ENCODE measurements around the gene HECTD2.

HECTD2 gene

DNA sequence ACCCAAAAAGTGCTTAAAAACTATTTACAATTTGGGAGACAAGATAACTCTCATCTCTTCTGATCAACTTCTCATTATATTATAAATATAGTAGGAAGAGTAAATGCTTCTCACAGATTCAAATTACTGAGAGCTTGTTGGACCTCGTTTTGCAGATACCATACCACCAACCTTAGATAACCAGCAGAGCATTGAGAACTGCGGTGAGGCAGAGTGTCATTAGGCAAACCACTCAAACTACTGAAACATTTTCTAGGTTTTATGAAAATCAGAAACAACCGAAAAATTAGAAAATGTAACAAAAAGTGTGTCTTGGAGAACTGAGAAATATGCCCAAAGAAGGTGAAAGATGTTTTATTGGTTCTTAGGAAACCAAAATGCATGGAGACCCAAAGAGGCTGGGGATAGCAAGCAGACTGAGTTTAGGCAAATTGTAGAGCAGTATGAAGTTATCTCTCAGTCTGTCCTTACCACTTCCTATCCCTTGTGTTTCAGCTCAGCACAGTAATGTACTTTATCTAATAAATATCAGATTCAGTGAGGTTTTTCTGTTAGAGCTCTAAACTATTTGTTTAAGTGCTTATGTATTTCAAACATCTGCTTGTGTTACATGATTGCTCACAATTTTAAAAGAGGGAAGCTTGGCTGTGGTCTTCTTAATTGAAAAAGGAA, 77.9 kb downstream of the HECTD2 start:
- no peak overlapping the region for H4K8ac ChIP-seq (ENCODE audit: low read depth, low read length)
- H3K27me3 ChIP-seq (ENCODE audit: insufficient read depth, low read length) = no peaks in the 10 kb centered on the region
- H4K91ac ChIP-seq (ENCODE audit: low read depth, low read length) = no peak overlapping the region
- DNase-seq = no peak
- H3K4me1 ChIP-seq (ENCODE audit: control insufficient read depth in 1 of 2, insufficient read depth in 2 of 2, low read length in 2 of 2) = no peaks in the 10 kb centered on the region
- H3K9ac ChIP-seq (ENCODE audit: low read length) = no peak overlapping the region
- no peak overlapping the region for H2AK5ac ChIP-seq (ENCODE audit: low read length)
- H2BK5ac ChIP-seq (ENCODE audit: low read depth, low read length, poor library complexity) = no peak overlapping the region
- H3K4ac ChIP-seq (ENCODE audit: low read depth, low read length) = no peak overlapping the region
- H2BK120ac ChIP-seq (ENCODE audit: insufficient read depth, low read length, poor library complexity) = no peak overlapping the region
- H3K14ac ChIP-seq (ENCODE audit: low read length) = no peak overlapping the region
- H3K4me2 ChIP-seq (ENCODE audit: low read length) = no peak overlapping the region
- no peaks in the 10 kb centered on the region for H3K36me3 ChIP-seq (ENCODE audit: control insufficient read depth in 1 of 2, insufficient read depth in 2 of 2, low read length in 2 of 2)
- H3K9me3 ChIP-seq (ENCODE audit: insufficient read depth, low read depth, low read length) = no peaks in the 10 kb centered on the region
- H3K27ac ChIP-seq (ENCODE audit: low read depth, low read length) = no peak overlapping the region
- no peak overlapping the region for H3K4me3 ChIP-seq (ENCODE audit: low read depth, low read length)
- no peak overlapping the region for H3K23ac ChIP-seq (ENCODE audit: low read length)
- no peaks in the 10 kb centered on the region for H3K79me1 ChIP-seq (ENCODE audit: low read length)
- H4K12ac ChIP-seq (ENCODE audit: low read depth, low read length) = no peak overlapping the region
- H2AFZ ChIP-seq (ENCODE audit: insufficient read depth, low read length, poor library complexity) = no peak overlapping the region
- no CpG with 5 or more reads among the region's 3 CpGs for WGBS (ENCODE audit: extremely low coverage, insufficient coverage, insufficient read length)
- H3K18ac ChIP-seq (ENCODE audit: low read length) = no peak overlapping the region
- H2BK12ac ChIP-seq (ENCODE audit: low read length) = no peak overlapping the region
- H3K79me2 ChIP-seq (ENCODE audit: control insufficient read depth, insufficient read depth, low read length, poor library complexity) = no peaks in the 10 kb centered on the region

DNA sequence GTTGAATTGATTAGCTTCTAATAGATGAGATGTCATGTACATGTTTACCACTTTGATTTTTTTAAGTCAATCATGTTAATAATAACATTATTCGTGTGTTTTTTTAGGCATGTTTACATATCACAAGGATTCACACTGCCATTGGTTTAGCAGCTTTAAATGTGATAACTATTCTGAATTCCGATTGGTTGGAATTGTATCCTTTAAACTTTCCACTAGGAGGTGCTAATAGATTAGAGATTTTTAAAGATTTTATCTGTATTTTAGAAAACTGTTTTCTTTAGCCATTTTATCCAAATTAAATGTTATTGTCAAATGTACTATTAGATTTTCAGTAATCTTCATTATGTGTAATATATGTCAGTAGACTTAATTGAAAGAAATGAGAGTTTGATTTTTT, 83.2 kb downstream of the HECTD2 start:
- H3K9me3 ChIP-seq (ENCODE audit: insufficient read depth, low read depth, low read length) = no peaks in the 10 kb centered on the region
- H2BK12ac ChIP-seq (ENCODE audit: low read length) = no peak overlapping the region
- no peak overlapping the region for H3K18ac ChIP-seq (ENCODE audit: low read length)
- no peak overlapping the region for H3K4me3 ChIP-seq (ENCODE audit: low read depth, low read length)
- H2BK120ac ChIP-seq (ENCODE audit: insufficient read depth, low read length, poor library complexity) = no peak overlapping the region
- no peaks in the 10 kb centered on the region for H3K36me3 ChIP-seq (ENCODE audit: control insufficient read depth in 1 of 2, insufficient read depth in 2 of 2, low read length in 2 of 2)
- no peaks in the 10 kb centered on the region for H3K4me1 ChIP-seq (ENCODE audit: control insufficient read depth in 1 of 2, insufficient read depth in 2 of 2, low read length in 2 of 2)
- no peak overlapping the region for H2BK5ac ChIP-seq (ENCODE audit: low read depth, low read length, poor library complexity)
- no peak overlapping the region for H2AK5ac ChIP-seq (ENCODE audit: low read length)
- no peak overlapping the region for H3K9ac ChIP-seq (ENCODE audit: low read length)
- H3K4ac ChIP-seq (ENCODE audit: low read depth, low read length) = no peak overlapping the region
- H3K4me2 ChIP-seq (ENCODE audit: low read length) = no peak overlapping the region
- no peak overlapping the region for H4K12ac ChIP-seq (ENCODE audit: low read depth, low read length)
- no peaks in the 10 kb centered on the region for H3K79me1 ChIP-seq (ENCODE audit: low read length)
- H3K79me2 ChIP-seq (ENCODE audit: control insufficient read depth, insufficient read depth, low read length, poor library complexity) = no peaks in the 10 kb centered on the region
- no peak overlapping the region for H3K23ac ChIP-seq (ENCODE audit: low read length)
- peak in 1 of 2 donors; percentile 55 for DNase-seq
- no peak overlapping the region for H2AFZ ChIP-seq (ENCODE audit: insufficient read depth, low read length, poor library complexity)
- no peak overlapping the region for H4K8ac ChIP-seq (ENCODE audit: low read depth, low read length)
- no peak overlapping the region for H4K91ac ChIP-seq (ENCODE audit: low read depth, low read length)
- H3K27me3 ChIP-seq (ENCODE audit: insufficient read depth, low read length) = no peaks in the 10 kb centered on the region
- no CpG with 5 or more reads among the region's 2 CpGs for WGBS (ENCODE audit: extremely low coverage, insufficient coverage, insufficient read length)
- no peak overlapping the region for H3K27ac ChIP-seq (ENCODE audit: low read depth, low read length)
- H3K14ac ChIP-seq (ENCODE audit: low read length) = no peak overlapping the region

DNA sequence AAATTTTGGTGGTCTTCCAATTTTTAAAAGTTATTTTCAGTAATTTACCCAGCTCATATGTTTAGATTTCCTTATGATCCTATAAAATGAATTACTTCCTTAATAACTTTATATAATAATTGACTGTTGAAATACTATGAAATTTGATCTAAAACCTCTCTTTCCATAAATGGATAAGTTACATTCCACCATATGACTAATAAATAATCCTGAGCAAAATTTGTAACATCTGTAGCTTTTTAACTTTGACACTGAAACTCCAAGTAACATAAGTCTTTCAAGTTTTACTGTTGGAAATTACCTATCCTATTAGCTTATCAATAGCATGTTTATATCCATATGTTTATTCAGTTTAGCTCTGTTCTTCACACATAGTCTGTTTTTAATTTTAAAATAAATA, 85.3 kb downstream of the HECTD2 start:
- Histone ChIP-seq H3K18ac (ENCODE audit: low read length) (no peak overlapping the region), H3K9me3 (ENCODE audit: insufficient read depth, low read depth, low read length) (no peaks in the 10 kb centered on the region), H3K4me1 (ENCODE audit: control insufficient read depth in 1 of 2, insufficient read depth in 2 of 2, low read length in 2 of 2) (no peaks in the 10 kb centered on the region), H3K4me2 (ENCODE audit: low read length) (no peak overlapping the region), H3K36me3 (ENCODE audit: control insufficient read depth in 1 of 2, insufficient read depth in 2 of 2, low read length in 2 of 2) (no peaks in the 10 kb centered on the region), H3K79me1 (ENCODE audit: low read length) (no peaks in the 10 kb centered on the region), H3K4me3 (ENCODE audit: low read depth, low read length) (no peak overlapping the region), H3K79me2 (ENCODE audit: control insufficient read depth, insufficient read depth, low read length, poor library complexity) (no peaks in the 10 kb centered on the region), H3K27me3 (ENCODE audit: insufficient read depth, low read length) (no peaks in the 10 kb centered on the region), H3K14ac (ENCODE audit: low read length) (no peak overlapping the region), H2AFZ (ENCODE audit: insufficient read depth, low read length, poor library complexity) (no peak overlapping the region), H4K91ac (ENCODE audit: low read depth, low read length) (no peak overlapping the region), H2AK5ac (ENCODE audit: low read length) (no peak overlapping the region), H2BK5ac (ENCODE audit: low read depth, low read length, poor library complexity) (no peak overlapping the region), H4K8ac (ENCODE audit: low read depth, low read length) (no peak overlapping the region), H3K4ac (ENCODE audit: low read depth, low read length) (no peak overlapping the region), H3K27ac (ENCODE audit: low read depth, low read length) (no peak overlapping the region), H4K12ac (ENCODE audit: low read depth, low read length) (no peak overlapping the region), H2BK12ac (ENCODE audit: low read length) (no peak overlapping the region), H2BK120ac (ENCODE audit: insufficient read depth, low read length, poor library complexity) (no peak overlapping the region), H3K23ac (ENCODE audit: low read length) (no peak overlapping the region), H3K9ac (ENCODE audit: low read length) (no peak overlapping the region)
- no peak for DNase-seq

DNA sequence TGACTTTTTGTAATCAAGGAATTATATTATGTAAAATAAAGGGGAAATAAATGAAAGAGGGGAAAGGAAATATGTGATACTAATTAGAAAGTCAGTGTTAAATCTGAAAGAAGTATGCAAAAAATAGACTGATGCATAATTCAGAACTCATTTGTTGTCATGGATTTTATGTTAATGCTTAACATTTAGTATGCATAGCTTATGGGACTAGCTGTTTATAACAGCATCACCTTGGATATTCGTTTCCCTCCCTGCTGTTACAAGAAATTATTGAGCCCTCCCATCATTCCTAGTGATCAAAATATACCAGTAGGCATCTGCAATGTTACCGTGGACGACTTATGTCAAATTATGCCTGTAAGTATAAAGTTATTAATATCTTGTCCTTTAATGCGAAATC, 85.9 kb downstream of the HECTD2 start:
- H2BK5ac ChIP-seq (ENCODE audit: low read depth, low read length, poor library complexity) = no peak overlapping the region
- no peak overlapping the region for H2AK5ac ChIP-seq (ENCODE audit: low read length)
- no peak overlapping the region for H3K18ac ChIP-seq (ENCODE audit: low read length)
- no peak overlapping the region for H2BK120ac ChIP-seq (ENCODE audit: insufficient read depth, low read length, poor library complexity)
- no peaks in the 10 kb centered on the region for H3K36me3 ChIP-seq (ENCODE audit: control insufficient read depth in 1 of 2, insufficient read depth in 2 of 2, low read length in 2 of 2)
- WGBS (ENCODE audit: extremely low coverage, insufficient coverage, insufficient read length) = no CpG with 5 or more reads among the region's 4 CpGs
- H2BK12ac ChIP-seq (ENCODE audit: low read length) = no peak overlapping the region
- H3K23ac ChIP-seq (ENCODE audit: low read length) = no peak overlapping the region
- H3K9ac ChIP-seq (ENCODE audit: low read length) = no peak overlapping the region
- no peaks in the 10 kb centered on the region for H3K79me1 ChIP-seq (ENCODE audit: low read length)
- no peak overlapping the region for H4K12ac ChIP-seq (ENCODE audit: low read depth, low read length)
- no peak overlapping the region for H4K91ac ChIP-seq (ENCODE audit: low read depth, low read length)
- no peak overlapping the region for H3K14ac ChIP-seq (ENCODE audit: low read length)
- H3K4me2 ChIP-seq (ENCODE audit: low read length) = no peak overlapping the region
- H3K4ac ChIP-seq (ENCODE audit: low read depth, low read length) = no peak overlapping the region
- no peaks in the 10 kb centered on the region for H3K9me3 ChIP-seq (ENCODE audit: insufficient read depth, low read depth, low read length)
- H3K79me2 ChIP-seq (ENCODE audit: control insufficient read depth, insufficient read depth, low read length, poor library complexity) = no peaks in the 10 kb centered on the region
- no peaks in the 10 kb centered on the region for H3K27me3 ChIP-seq (ENCODE audit: insufficient read depth, low read length)
- H2AFZ ChIP-seq (ENCODE audit: insufficient read depth, low read length, poor library complexity) = no peak overlapping the region
- no peak for DNase-seq
- H4K8ac ChIP-seq (ENCODE audit: low read depth, low read length) = no peak overlapping the region
- H3K27ac ChIP-seq (ENCODE audit: low read depth, low read length) = no peak overlapping the region
- no peak overlapping the region for H3K4me3 ChIP-seq (ENCODE audit: low read depth, low read length)
- H3K4me1 ChIP-seq (ENCODE audit: control insufficient read depth in 1 of 2, insufficient read depth in 2 of 2, low read length in 2 of 2) = no peaks in the 10 kb centered on the region

Measured in trophoblast cell (in vitro differentiated cells and primary cell).